Hematopoietic multipotent progenitor cell treated with erythropoietin and hydrocortisone succinate and interleukin-3 and kit ligand, for 17 days (in vitro differentiated cells): ENCODE measurements around the gene GGACT.

Experiments
- DNase-seq: peaks from one replicate; pipeline ENCODE4 v3.0.0-alpha.2; 2015; ENCODE audit warnings: low spot score

GGACT gene

GRCh38 chr13:100513171-100513570, 75.4 kb downstream of the GGACT start:
- no peak for DNase-seq

- no peak for DNase-seq
These were observed 76.2 kb downstream of the GGACT start for GRCh38 chr13:100512422-100512821.

- DNase-seq = no peak
These were observed 77.1 kb downstream of the GGACT start for GRCh38 chr13:100511466-100511865.

GRCh38 chr13:100510208-100510957, 78.2 kb downstream of the GGACT start:
- no peak for DNase-seq

GRCh38 chr13:100508996-100509395, 79.6 kb downstream of the GGACT start:
- DNase-seq = no peak

- no peak for DNase-seq
These were observed 80.1 kb downstream of the GGACT start for GRCh38 chr13:100508455-100508854.

- no peak for DNase-seq
These were observed 81.8 kb downstream of the GGACT start for GRCh38 chr13:100506600-100507422.

GRCh38 chr13:100506154-100506553, 82.4 kb downstream of the GGACT start:
- no peak for DNase-seq

- DNase-seq = no peak
These were observed 85.0 kb downstream of the GGACT start for GRCh38 chr13:100503622-100504021.

GRCh38 chr13:100502446-100502845, 86.1 kb downstream of the GGACT start:
- no peak for DNase-seq

- DNase-seq = no peak
These were observed 91.2 kb downstream of the GGACT start for GRCh38 chr13:100497389-100497788.

GRCh38 chr13:100495455-100495854, 93.1 kb downstream of the GGACT start:
- DNase-seq = no peak

GRCh38 chr13:100493418-100493817, 95.2 kb downstream of the GGACT start:
- no peak for DNase-seq

GRCh38 chr13:100491164-100491842, 97.3 kb downstream of the GGACT start:
- DNase-seq = no peak

- no peak for DNase-seq
These were observed 97.9 kb downstream of the GGACT start for GRCh38 chr13:100490692-100491091.

GRCh38 chr13:100485265-100485664, 103.3 kb downstream of the GGACT start:
- no peak for DNase-seq

GRCh38 chr13:100484702-100485101, 103.9 kb downstream of the GGACT start:
- no peak for DNase-seq

GRCh38 chr13:100483841-100484381, 104.7 kb downstream of the GGACT start:
- no peak for DNase-seq

- DNase-seq = no peak
These were observed 105.5 kb downstream of the GGACT start for GRCh38 chr13:100483139-100483538.

- no peak for DNase-seq
These were observed 107.9 kb downstream of the GGACT start for GRCh38 chr13:100480676-100481075.
